ENCODE data around the gene PHKA2.

DNA sequence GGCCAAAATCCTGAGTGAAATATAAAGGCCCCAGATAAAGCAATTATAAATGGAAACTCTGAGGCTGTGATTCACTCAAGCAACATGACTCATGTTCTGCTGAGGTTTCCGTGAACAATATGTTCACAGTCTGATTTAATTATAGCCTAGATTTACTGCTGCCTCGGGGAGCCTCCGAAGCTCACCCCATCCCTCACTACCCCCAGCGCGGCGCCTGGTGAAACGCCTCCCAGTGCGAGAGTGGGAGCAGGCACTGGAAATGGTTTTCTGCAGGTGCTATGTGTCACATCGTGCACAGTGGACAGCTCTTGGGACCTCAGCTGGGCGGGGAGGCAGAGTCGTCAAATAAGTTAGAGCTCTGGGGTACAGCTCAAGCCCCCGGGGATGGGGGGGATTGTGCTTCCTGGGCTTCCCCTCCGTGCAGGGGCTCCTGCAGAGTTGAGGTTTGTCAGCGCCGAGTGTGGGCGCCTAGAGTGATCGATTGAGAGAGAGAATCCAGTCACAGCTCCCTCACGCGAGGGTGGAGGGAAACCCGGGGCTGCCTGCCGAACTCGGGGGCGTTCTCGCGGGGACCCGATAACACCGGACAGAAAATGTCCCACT lies 110.6 kb downstream of the PHKA2 start:
- no peak for TF ChIP-seq EP300 (IDR thresholded peaks at IDR 0.05)
- no peak for TF ChIP-seq POLR2A (IDR thresholded peaks at IDR 0.05)
- no peak for TF ChIP-seq POLR2AphosphoS5 (IDR thresholded peaks at IDR 0.05)
